A549 treated with RU486 at 1 μM for 4 hours (cell line): ENCODE results near the gene EPS8L3. TPM values are rescaled to one million over a fixed set of nuclear protein-coding genes. Genes with fewer than 3 reads are reported as not detected.

Experiments used
- total RNA-seq: library from RNA; stranded (reverse); fragments of 200-300 nt; extraction: Qiagen RNA extraction; gene quantifications from 5 replicates; pipeline ENCODE4 v1.2.3, GENCODE V29; 2022; ENCODE audit warnings: low read depth

EPS8L3 gene, protein sequence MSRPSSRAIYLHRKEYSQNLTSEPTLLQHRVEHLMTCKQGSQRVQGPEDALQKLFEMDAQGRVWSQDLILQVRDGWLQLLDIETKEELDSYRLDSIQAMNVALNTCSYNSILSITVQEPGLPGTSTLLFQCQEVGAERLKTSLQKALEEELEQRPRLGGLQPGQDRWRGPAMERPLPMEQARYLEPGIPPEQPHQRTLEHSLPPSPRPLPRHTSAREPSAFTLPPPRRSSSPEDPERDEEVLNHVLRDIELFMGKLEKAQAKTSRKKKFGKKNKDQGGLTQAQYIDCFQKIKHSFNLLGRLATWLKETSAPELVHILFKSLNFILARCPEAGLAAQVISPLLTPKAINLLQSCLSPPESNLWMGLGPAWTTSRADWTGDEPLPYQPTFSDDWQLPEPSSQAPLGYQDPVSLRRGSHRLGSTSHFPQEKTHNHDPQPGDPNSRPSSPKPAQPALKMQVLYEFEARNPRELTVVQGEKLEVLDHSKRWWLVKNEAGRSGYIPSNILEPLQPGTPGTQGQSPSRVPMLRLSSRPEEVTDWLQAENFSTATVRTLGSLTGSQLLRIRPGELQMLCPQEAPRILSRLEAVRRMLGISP
- total RNA-seq = 0.91 to 2.0 TPM (median 1.4 TPM) in 5 replicates

GRCh38 chr1:109763646-109764415, at the start of gene EPS8L3:
TSS of gene EPS8L3 (minus strand) at chr1:109763923. CDS start at chr1:109761749, 2,174 bp downstream.

DNA sequence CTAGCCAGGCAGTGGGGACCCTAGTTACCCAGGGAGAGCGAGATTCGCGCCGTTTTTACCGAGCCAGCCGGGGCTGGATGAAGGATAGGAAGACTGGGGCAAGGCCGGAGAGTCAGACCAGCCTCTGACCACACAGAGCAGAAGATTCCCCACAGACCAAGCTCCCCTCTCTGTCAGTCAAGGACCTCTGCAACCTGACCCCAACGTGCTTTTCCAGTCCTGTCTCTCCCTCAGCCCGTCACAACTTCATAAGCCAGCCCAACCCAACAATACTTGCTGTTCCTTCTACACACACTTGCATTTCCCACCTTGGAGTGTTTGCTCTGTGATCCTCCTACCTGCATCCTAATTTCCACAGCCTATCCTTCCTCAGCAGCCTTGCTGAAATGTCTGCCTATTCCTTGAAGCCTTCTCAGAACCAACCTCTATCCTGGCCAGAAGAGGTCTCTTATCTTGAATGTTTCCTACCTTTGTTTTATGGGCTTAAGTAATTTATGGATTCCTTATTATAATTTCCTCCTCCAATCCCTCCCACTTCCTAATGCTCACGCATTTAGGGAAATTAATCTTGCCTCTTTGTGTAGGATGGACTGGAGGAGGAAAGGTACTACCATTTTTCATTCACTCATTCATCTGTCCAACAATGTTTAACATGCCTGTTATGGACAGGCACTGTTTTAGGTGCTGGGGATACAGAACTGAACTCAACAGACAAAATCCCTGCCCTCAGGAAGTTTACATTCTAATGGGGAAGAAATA, 22.9 kb downstream of the EPS8L3 start, which contains the start of gene GSTM3:
Gene GSTM3, minus strand, starts transcription at position 424 of the 759 bp plus-strand sequence. CDS start 751 bp downstream, outside the sequence.

GRCh38 chr1:109711593-109712320, 52.0 kb downstream of the EPS8L3 start, which contains the start of gene GSTM5:
TSS of gene GSTM5 (plus strand) at chr1:109712251. CDS start at chr1:109712313, 62 bp downstream.

Other genes with a start within 250 kb of the EPS8L3 start
- gene GPR61, start 224.1 kb downstream of the EPS8L3 start, total RNA-seq = not detected in 5 replicates
- 2.8 to 5.3 TPM (median 5.1 TPM) in 5 replicates for gene GNAI3, start 215.3 kb downstream of the EPS8L3 start, total RNA-seq
- gene GNAT2, start 144.3 kb downstream of the EPS8L3 start, total RNA-seq = 0.23 to 0.30 TPM in 2 of 5 replicates, not detected in the others
- 24.4 to 31.6 TPM (median 29.2 TPM) in 5 replicates for gene AMPD2, start 144.1 kb downstream of the EPS8L3 start, total RNA-seq
- 8.5 to 10.0 TPM (median 9.6 TPM) in 5 replicates for gene GSTM4, start 107.8 kb downstream of the EPS8L3 start, total RNA-seq
- gene GSTM2, start 95.9 kb downstream of the EPS8L3 start, total RNA-seq = 3.0 to 4.6 TPM (median 3.9 TPM) in 5 replicates
- gene GSTM1, start 76.1 kb downstream of the EPS8L3 start, total RNA-seq = not detected in 5 replicates
- not detected in 5 replicates for gene GSTM5, start 51.7 kb downstream of the EPS8L3 start, total RNA-seq
- gene GSTM3, start 22.9 kb downstream of the EPS8L3 start, total RNA-seq = 22.5 to 32.1 TPM (median 24.6 TPM) in 5 replicates
- 17.0 to 25.7 TPM (median 24.8 TPM) in 5 replicates for gene CSF1, start 146.9 kb upstream of the EPS8L3 start, total RNA-seq
- 42.8 to 58.6 TPM (median 51.6 TPM) in 5 replicates for gene AHCYL1, start 220.8 kb upstream of the EPS8L3 start, total RNA-seq